SHP77 treated with DMSO at 0.1 percent for 48 hours (cell line): ENCODE measurements around the gene SGF29.
"Not testable (repeated sequence)": the region's sequence is repeated elsewhere in the genome, so short reads cannot be mapped to it uniquely, and the experiment has no call there.

ENCODE experiments used
- DNase-seq: peaks from one replicate; lab custom pipeline; 2025; lab: John Stamatoyannopoulos, UW

The SGF29 gene

DNA sequence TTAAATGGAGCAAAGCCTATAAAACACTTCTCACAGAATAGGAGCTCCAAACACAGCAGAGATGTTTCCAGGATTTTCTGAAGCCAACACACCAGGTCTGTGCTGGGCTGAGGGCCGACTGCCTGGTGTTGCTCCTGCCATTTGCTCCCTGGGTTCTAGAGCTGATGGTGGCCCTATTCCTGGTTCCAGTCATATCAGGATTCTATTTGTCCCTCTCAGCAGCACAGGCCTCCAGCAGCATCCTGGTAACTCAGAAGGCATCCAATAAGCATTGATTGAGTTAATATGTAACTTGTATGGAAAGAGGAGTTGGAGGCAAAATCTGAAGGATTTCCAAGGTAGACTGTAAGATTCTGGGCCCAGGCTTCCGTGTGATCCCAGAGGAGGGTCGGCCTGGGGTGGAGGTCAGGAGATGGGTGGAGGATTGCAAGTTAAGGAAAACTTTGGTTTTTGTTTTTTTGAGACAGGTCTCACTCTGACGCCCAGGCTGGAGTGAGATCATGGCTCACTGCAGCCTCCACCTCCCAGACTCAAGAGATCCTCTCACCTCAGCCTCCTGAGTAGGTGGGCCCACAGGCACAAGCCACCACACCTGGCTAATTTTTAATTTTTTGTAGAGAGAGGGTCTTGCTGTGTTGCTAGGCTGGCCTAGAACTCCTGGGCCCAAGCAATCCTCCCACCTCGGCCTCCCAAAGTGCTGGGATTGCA is 20.6 kb upstream of the SGF29 start:
- DNase-seq, result no peak

DNA sequence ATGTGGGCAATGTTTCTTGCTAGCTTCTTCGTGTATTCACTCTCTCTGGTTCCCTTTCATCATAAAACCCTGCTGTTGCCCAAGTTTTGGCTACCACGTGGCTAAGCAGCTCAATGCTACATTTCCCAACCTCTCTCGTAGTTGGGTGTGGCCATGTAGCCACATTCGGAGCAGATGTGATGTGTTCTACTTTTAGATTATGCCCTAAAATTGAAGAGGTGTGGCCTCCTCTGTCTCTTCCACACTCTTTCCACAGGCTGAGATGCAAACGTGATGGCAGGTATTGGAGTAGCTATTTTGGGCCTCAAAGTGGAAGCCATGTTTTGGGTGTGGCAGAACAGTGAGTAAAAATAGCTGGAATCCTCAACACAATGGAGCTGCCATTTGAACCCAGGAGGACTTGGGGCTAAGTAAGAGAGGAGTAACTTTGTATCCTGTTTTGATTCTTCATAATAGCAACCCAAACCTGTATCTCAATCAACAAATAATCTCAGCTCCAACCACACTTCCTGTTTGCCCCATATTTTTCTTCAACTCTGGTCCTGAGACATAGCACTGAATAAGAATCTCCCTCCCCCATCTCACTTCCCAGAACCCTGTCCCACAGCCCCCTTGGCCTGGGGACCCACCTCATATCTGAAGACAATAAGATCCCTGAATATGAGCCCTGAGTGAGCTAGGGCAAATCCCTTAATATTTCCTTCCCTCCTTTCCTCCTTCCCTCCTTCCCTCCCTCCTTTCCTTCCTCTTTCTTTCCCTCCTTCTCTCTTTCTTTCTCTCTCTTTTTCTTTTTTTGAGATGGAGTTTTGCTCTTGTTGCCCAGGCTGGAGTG is 19.0 kb upstream of the SGF29 start:
- no peak for DNase-seq

GRCh38 chr16:28537076-28537475 is 16.6 kb upstream of the SGF29 start:
- no peak for DNase-seq

GRCh38 chr16:28537964-28538732 is 15.6 kb upstream of the SGF29 start:
- DNase-seq, result no peak

DNA sequence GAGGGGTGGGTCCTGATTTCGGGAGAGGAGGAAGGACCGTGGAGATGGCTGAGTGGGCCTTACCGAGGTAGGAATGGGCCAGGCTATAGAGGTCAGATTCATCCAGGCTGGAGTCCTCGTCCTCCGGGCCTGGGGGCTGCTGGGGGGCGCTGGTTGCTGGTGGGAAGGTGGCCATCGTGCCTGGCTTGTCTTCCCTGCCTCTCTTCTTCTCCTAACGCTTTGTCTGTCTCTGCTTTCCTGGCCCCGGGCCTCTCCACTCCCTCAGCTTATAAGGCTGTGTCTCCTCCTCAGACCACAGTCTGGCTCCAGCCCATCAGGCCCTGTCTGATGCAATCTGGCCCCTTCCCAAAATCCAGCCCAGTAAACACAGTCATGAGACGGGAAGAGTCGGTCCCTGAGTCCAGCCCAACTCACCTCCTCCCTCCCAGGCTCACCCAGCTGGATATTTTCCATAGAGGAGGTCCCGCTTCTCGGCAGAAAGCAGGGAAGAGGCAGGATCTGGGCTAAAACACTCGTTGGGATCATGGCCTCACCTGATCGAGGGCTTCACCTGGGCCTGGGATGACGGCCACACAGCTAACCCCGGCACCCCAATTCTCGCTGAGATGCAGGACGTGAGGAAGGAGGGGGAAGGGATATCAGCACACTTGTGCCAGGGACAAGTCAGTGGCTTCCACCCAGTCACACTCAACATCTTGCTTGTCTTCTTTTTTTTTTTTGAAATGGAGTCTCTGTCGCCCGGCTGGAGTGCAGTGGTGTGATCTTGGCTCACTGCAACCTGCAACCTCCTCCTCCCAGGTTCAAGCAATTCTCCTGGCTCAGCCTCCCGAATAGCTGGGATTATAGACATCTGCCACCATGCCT is 14.8 kb upstream of the SGF29 start, which contains the start of gene NUPR1:
Gene NUPR1 (minus strand): TSS at position 242 of the 864 bp plus-strand sequence. CDS start 67 bp downstream, at position 175.
- DNase-seq, result no peak

DNA sequence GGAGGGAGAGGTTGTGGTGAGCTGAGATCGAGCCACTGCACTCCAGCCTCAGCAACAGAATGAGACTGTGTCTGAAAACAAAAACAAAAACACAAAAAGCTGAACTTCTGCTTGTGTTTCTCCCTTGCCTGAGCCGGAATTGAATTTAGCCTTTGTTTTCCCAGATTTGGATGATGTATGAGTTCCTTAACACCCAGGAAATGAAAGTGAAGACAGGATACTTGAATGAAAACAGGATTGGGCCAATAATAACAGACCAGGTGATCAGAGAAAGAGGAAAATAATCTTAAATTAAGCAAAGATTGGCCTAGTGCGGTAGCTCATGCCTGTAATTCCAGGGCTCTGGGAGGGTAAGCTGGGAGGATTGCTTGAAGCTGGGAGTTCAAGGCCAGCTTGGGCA is 13.4 kb upstream of the SGF29 start:
- no peak for DNase-seq

DNA sequence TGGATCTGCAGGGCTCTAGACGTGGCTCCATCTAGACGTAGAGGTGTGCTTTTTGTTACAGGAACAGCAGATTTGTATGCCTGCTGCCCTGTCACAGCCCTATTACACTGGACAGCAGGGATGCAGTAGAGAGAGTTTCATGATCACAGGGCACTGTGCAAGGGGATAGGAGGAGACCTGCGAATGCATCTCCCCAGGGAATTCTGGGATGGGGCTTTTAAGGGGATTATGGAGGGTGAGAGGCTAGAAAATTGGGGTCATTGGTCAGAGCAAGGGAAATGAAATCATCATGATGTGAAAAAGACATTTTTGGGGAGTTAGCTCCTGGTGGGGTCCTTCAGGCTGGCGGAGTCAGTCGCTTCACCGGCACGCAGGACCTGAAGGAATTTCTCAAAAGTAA is 11.1 kb upstream of the SGF29 start:
- DNase-seq, result no peak

GRCh38 chr16:28543072-28543471 is 10.6 kb upstream of the SGF29 start:
- no peak for DNase-seq

- no peak for DNase-seq
Measured at GRCh38 chr16:28544998-28545397, 8.7 kb upstream of the SGF29 start.

DNA sequence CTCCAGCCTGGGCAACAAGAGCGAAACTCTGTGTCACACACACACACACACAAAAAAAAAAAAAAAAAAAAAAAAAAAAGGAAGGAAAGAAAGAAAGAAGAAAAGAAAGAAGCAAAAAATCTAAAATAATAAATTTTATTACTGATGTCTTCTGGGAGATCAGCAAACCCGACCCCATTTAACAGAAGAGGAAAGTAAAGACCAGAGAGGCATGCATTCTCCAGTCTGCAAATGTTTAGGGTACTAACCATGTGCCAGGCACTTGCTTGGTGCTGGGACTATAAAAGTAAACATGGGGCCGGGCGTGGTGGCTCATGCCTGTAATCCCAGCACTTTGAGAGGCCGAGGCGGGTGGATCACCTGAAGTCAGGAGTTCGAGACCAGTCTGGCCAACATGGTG is 7.8 kb upstream of the SGF29 start:
- not testable (repeated sequence) for DNase-seq

DNA sequence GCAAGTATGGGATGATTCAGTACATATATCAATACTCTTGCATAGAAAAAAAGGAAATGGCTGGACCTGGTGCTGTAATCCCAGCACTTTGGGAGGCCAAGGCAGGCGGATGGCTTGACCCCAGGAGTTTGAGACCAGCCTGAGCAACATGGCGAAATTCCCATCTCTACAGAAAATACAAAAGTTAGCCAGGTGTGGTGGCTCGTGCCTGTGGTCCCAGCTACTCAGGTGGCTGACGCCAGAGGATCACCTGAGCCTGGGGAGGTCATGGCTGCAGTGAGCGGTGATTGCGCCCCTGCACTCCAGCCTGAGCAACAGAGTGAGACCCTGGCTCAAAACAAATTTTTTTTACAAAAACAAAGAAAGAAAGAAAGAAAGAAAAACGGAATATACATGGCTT is 7.1 kb upstream of the SGF29 start:
- no peak for DNase-seq

DNA sequence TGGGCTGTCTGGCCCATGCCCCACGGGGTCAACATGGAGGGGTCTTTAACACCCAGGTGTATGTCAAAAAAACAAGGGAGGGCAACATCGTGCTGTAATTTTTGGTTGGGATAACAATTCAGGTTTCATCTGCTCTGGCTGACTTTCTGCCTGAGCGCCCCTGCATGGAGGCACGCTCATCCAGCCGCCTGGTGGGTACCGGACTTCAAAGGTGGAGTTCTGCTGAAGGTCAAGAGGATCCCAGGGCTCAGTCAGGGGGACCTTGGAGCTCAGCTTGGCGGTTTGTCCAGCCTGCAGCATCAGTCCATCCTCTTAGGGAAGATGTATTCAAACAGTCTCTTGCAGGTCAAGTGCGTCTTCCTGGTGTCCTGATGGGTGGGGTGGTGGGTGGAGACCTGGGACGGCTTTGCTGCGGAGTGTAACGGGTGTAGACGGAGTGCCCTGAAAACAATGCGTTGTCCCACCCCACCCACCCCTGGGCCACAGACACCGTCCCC is 5.4 kb upstream of the SGF29 start:
- DNase-seq, result no peak

DNA sequence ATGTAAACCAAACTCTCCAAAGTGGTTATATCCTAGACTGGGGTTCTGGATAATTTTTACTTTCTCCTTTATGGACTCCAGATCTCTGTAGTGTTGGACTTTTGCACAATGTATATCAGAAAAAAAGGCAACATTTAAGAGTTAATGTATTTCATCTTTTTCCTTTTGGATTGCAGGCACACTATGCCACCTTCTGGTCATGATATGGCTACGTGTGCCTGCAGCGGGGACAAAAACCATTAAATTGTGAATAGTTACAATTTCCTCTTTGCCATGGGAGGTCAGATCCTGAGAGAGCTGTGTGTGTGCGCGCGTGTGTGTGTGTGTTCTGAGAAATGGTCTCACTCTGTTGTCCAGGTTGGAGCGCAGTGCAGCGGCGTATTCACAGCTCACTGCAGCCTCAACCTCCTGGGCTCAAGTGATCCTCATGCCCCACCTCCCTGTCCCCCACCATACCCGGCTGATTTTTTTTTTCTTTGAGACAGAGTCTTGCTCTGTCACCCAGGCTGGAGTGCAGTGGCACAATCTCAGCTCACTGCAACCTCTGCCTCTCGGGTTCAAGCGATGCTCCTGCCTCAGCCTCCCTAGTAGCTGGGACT is 4.3 kb upstream of the SGF29 start:
- no peak for DNase-seq

DNA sequence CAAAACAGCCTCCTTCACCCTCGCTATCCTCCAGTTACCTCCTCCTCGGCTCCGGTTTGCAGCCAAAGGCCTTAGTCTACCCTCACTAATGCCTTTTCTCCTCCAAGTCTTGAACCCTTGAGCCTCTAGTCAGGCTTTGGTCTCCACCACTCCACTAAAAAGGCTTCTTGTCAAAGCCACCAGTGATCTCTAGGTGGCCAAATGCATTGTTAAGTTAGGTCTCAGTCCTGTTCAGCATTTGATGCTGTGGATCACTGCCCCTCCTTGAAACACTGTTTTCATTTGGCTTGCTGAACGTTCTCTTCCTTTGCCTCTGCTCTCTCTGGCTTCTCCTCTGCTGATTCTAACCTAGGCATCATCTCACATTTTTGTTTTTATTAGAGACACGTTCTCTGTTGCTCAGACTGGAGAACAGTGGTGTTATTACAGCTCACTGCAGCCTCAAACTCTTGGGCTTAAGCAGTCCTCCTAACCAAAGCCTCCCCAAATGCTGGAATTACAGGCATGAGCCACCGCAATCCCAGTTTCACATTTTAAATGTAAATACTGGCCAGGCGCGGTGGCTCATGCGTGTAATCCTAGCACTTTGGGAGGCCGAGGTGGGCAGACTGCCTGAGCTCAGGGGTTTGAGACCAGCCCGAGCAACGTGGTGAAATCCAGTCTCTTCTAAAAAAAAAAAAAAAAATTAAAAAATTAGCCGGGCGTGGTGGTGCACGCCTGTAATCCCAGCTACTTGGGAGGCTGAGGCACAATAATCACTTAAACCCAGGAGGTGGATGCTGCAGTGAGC is 1.1 kb downstream of the SGF29 start:
- no peak for DNase-seq

DNA sequence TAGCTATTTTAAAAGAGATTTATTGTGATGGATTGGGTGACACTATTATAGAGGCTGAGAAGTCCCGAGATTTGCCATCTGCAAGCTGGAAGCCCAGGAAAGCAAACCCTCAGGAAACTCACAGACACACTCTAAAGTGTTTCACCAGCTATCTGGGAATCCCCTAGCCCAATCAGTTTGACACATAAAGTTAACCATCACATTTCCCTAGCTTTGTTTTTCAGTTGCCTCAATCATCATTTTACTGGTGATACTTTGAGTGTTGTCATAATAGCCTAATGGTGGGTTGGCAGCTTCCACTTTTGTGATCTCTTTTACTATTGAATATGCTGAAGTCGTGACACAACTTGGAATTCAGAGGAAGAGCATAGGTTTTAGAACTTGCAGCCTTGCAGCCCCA is 1.8 kb downstream of the SGF29 start:
- no peak for DNase-seq

- DNase-seq, result no peak
Measured at GRCh38 chr16:28556914-28557320, 3.2 kb downstream of the SGF29 start.

- no peak for DNase-seq
Measured at GRCh38 chr16:28558456-28558855, 4.7 kb downstream of the SGF29 start.

- DNase-seq, result no peak
Measured at GRCh38 chr16:28561557-28562187, 8.0 kb downstream of the SGF29 start.

GRCh38 chr16:28562199-28562598 is 8.5 kb downstream of the SGF29 start:
- no peak for DNase-seq

GRCh38 chr16:28563218-28563617 is 9.5 kb downstream of the SGF29 start:
- DNase-seq, result no peak
